Keratinocyte (primary cell): ENCODE data around the gene FRMPD4. TPM values are rescaled to one million over a fixed set of nuclear protein-coding genes. Genes with fewer than 3 reads are reported as not detected.

ENCODE experiments used
- DNase-seq: peaks from one replicate; pipeline ENCODE4 v3.0.0-alpha.2; 2011; ENCODE audit warnings: low read depth, missing footprints, low spot score
- FAIRE-seq: peaks from 2 replicates; lab custom pipeline; 2011; peaks lifted over from hg19 to GRCh38; lab: Jason Lieb, UNC
- H2AFZ ChIP-seq: 2 replicates; pipeline ENCODE4 v1.6.0; 2012; ENCODE audit warnings: low read length, control low read depth, inconsistent platforms; ENCODE audit not compliant: control insufficient read depth
- H3K27ac ChIP-seq: 2 replicates; pipeline ENCODE4 v1.5.1; 2011; ENCODE audit warnings: low read length; ENCODE audit not compliant: control insufficient read depth, insufficient read depth
- H3K27me3 ChIP-seq: 3 replicates; pipeline ENCODE4 v1.6.0; 2011; ENCODE audit warnings: low read length; ENCODE audit not compliant: control insufficient read depth, insufficient read depth; ENCODE audit errors: extremely low read depth
- H3K36me3 ChIP-seq, 2 experiments: 2 replicates in 1 of 2; 3 replicates in 1 of 2; pipeline ENCODE4 v1.5.1; 2011; ENCODE audit warnings: low read length in 2 of 2, mild to moderate bottlenecking in 1 of 2; ENCODE audit not compliant: control insufficient read depth in 2 of 2, insufficient read depth in 2 of 2; ENCODE audit errors: extremely low read depth in 1 of 2
- H3K4me1 ChIP-seq: 3 replicates; pipeline ENCODE4 v1.5.1; 2011; ENCODE audit warnings: low read length; ENCODE audit not compliant: control insufficient read depth, insufficient read depth; ENCODE audit errors: extremely low read depth
- H3K4me2 ChIP-seq: 3 replicates; pipeline ENCODE4 v1.6.0; 2011; ENCODE audit warnings: low read depth, low read length; ENCODE audit not compliant: control insufficient read depth, insufficient read depth; ENCODE audit errors: extremely low read depth
- H3K4me3 ChIP-seq, 3 experiments: fragments of 200-600 bp in 1 of 3; sonication (generic) in 1 of 3; 2 replicates in 2 of 3; 3 replicates in 1 of 3; pipeline ENCODE4 v1.5.1; 2011 to 2016; ENCODE audit warnings: low read length in 3 of 3, mild to moderate bottlenecking in 3 of 3, control low read depth in 2 of 3, inconsistent platforms in 1 of 3, low read depth in 1 of 3, mixed read lengths in 1 of 3, mixed run types in 1 of 3, moderate library complexity in 1 of 3; ENCODE audit not compliant: control insufficient read depth in 2 of 3, insufficient read depth in 2 of 3; ENCODE audit errors: extremely low read depth in 1 of 3
- H3K79me2 ChIP-seq: 2 replicates; pipeline ENCODE4 v1.6.0; 2012; ENCODE audit warnings: low read length; ENCODE audit not compliant: control insufficient read depth, insufficient read depth
- H3K9ac ChIP-seq: 3 replicates; pipeline ENCODE4 v1.6.0; 2011; ENCODE audit warnings: low read length; ENCODE audit not compliant: control insufficient read depth, insufficient read depth; ENCODE audit errors: extremely low read depth
- H3K9me1 ChIP-seq: 3 replicates; pipeline ENCODE4 v1.6.0; 2011; ENCODE audit warnings: low read length; ENCODE audit not compliant: control insufficient read depth, insufficient read depth; ENCODE audit errors: extremely low read depth
- H3K9me3 ChIP-seq: 2 replicates; pipeline ENCODE4 v1.5.1; 2012; ENCODE audit warnings: low read depth, low read length; ENCODE audit not compliant: control insufficient read depth
- H4K20me1 ChIP-seq: 3 replicates; pipeline ENCODE4 v1.6.0; 2011; ENCODE audit warnings: low read length; ENCODE audit not compliant: control insufficient read depth, insufficient read depth; ENCODE audit errors: extremely low read depth
- EZH2 ChIP-seq: IDR thresholded peaks from one replicate; pipeline ENCODE4 v1.6.1; 2012; ENCODE audit warnings: inconsistent platforms, mild to moderate bottlenecking, low read length, moderate library complexity
- dilution Hi-C: fragments of 300-500 bp; cut with MboI; formaldehyde crosslinking; loops from one replicate; pipeline ENCODE4 v1.7.0; 2020; ENCODE audit warnings: low sequenced_read_pairs; ENCODE audit not compliant: extremely low pct_ligation_motif_present
- polyA plus RNA-seq, 5 experiments: library from polyadenylated mRNA; depleted of rRNA in 3 of 5; stranded (reverse) in 3 of 5; stranded (forward) in 1 of 5; unstranded in 1 of 5; fragments of >200 nt; gene quantifications; 1 replicate in 1 of 5; 2 replicates in 3 of 5; 3 replicates in 1 of 5; pipeline versions ENCODE4 v1.2.1 to v1.2.3, GENCODE V29; 2011 to 2012; ENCODE audit warnings: missing spikeins in 2 of 5, low read depth in 1 of 5, low replicate concordance in 1 of 5
- TF ChIP-seq, protein P1 (sequence below), 3 experiments: IDR thresholded peaks in 1 of 3; conservative IDR thresholded peaks in 1 of 3; optimal IDR thresholded peaks in 1 of 3; 2 replicates in 2 of 3; 3 replicates in 1 of 3; pipeline versions ENCODE3 to v1.5.1; 2011; ENCODE audit warnings: low read length in 3 of 3, mild to moderate bottlenecking in 3 of 3, moderate library complexity in 2 of 3, control low read depth in 1 of 3, inconsistent platforms in 1 of 3; ENCODE audit not compliant: insufficient read depth in 2 of 3; ENCODE audit errors: extremely low read depth in 1 of 3

FRMPD4 gene
- polyA plus RNA-seq, 1 donor (not counting 4 experiments of a cell fraction or from before 2014, with no cell fraction given): 0.05 TPM

DNA sequence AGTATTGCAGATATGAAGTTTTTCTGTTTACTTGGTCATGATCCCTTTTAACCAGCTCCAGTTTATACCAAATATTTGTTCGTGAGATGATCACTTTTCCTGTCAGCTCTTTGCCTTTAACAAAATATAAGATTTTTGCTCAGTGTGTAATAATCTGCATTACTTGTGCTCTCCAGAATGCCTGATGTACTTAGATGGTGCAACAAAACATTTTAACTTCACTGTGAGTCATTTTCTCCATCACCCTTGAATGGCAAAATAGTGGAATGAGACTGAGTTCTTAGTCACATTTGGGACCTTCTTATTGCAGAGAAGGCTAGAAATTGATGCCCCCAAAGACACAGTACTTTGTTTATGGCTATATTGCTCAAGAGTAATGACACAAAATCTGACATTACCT lies 252.0 kb downstream of the FRMPD4 start:
- H3K4me2 ChIP-seq: no peak overlapping the region
- H3K27me3 ChIP-seq: no peaks in the 10 kb centered on the region
- H3K4me3 ChIP-seq: no peak overlapping the region
- H3K27ac ChIP-seq: no peak overlapping the region
- H3K9me3 ChIP-seq: no peaks in the 10 kb centered on the region
- H3K9me1 ChIP-seq: no peaks in the 10 kb centered on the region
- no peak overlapping the region for H3K9ac ChIP-seq
- no peak for FAIRE-seq
- no peaks in the 10 kb centered on the region for H3K4me1 ChIP-seq
- no peaks in the 10 kb centered on the region for H3K79me2 ChIP-seq
- TF ChIP-seq, protein P1, sequence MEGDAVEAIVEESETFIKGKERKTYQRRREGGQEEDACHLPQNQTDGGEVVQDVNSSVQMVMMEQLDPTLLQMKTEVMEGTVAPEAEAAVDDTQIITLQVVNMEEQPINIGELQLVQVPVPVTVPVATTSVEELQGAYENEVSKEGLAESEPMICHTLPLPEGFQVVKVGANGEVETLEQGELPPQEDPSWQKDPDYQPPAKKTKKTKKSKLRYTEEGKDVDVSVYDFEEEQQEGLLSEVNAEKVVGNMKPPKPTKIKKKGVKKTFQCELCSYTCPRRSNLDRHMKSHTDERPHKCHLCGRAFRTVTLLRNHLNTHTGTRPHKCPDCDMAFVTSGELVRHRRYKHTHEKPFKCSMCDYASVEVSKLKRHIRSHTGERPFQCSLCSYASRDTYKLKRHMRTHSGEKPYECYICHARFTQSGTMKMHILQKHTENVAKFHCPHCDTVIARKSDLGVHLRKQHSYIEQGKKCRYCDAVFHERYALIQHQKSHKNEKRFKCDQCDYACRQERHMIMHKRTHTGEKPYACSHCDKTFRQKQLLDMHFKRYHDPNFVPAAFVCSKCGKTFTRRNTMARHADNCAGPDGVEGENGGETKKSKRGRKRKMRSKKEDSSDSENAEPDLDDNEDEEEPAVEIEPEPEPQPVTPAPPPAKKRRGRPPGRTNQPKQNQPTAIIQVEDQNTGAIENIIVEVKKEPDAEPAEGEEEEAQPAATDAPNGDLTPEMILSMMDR (optimal IDR thresholded peaks at IDR 0.05 in 1 of 3, IDR thresholded peaks at IDR 0.05 in 1 of 3, conservative IDR thresholded peaks at IDR 0.05 in 1 of 3; ENCODE audit: extremely low read depth in 1 of 3, insufficient read depth in 2 of 3, low read length in 3 of 3): no peak
- TF ChIP-seq EZH2: no peak
- DNase-seq: no peak
- no peak overlapping the region for H2AFZ ChIP-seq
- H4K20me1 ChIP-seq: no peaks in the 10 kb centered on the region
- no peaks in the 10 kb centered on the region for H3K36me3 ChIP-seq
- dilution Hi-C loops: no loop called here

DNA sequence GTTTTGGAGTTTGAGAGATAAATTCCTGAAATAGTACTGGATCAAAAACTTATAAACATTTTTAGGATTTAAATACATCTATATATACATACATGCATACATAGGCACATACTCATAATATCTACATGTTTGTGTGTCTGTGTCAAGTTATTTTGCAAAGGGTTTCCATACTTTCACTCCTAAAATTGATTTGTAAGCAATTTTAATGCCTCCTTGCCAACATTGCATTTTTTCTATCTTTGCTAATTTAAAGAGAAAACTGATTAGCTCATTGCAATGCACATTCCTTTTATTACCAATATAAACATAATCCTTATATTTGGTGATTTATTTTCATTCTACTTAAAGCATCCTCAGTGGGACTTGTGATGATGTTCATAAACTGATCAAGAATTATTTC lies 258.3 kb downstream of the FRMPD4 start:
- DNase-seq (no peak), FAIRE-seq (no peak)
- no peaks in the 10 kb centered on the region for H3K9me1 ChIP-seq
- H2AFZ ChIP-seq: no peak overlapping the region
- dilution Hi-C loops: no loop called here
- H3K27ac ChIP-seq: no peak overlapping the region
- H3K4me2 ChIP-seq: no peak overlapping the region
- H3K27me3 ChIP-seq: no peaks in the 10 kb centered on the region
- no peak overlapping the region for H3K4me3 ChIP-seq
- no peaks in the 10 kb centered on the region for H3K4me1 ChIP-seq
- TF ChIP-seq, protein P1 (optimal IDR thresholded peaks at IDR 0.05 in 1 of 3, IDR thresholded peaks at IDR 0.05 in 1 of 3, conservative IDR thresholded peaks at IDR 0.05 in 1 of 3; ENCODE audit: extremely low read depth in 1 of 3, insufficient read depth in 2 of 3, low read length in 3 of 3): no peak
- no peak for TF ChIP-seq EZH2
- no peaks in the 10 kb centered on the region for H3K36me3 ChIP-seq
- H3K9me3 ChIP-seq: no peaks in the 10 kb centered on the region
- H3K9ac ChIP-seq: no peak overlapping the region
- H3K79me2 ChIP-seq: no peaks in the 10 kb centered on the region
- no peaks in the 10 kb centered on the region for H4K20me1 ChIP-seq
